ENCODE results near the gene CENPN. TPM values are rescaled to one million over a fixed set of nuclear protein-coding genes. Genes with fewer than 3 reads are reported as not detected.

Gene CENPN
- total and polyA plus RNA-seq, 2 of the 13 experiments (the other 11 are each of a cell fraction or from before 2014, with no cell fraction given): 29.7 to 129 TPM

DNA sequence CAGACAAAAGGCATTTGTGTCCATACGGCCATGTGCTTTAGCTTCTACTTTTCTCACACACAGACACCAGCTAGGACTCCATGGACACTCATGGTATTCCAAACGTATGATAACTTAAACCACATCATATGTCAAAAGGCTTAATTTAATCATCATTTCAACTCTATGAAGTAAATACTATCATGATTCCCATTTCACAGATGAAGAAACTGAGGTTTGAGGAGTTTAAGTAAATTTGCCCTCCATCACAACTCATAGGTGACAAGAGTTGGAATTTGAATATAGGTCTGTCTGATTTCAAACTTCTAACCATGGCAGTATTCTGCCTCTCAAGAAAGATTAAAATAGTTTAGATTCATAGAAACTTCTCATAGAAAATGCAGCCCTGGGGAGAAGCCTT, 44.1 kb upstream of the CENPN start:
- no peaks in the 10 kb centered on the region for H3K27me3 ChIP-seq (ENCODE audit: control insufficient read depth in 1 of 2, insufficient read depth in 2 of 2, low read length in 2 of 2)
- H3K79me2 ChIP-seq (ENCODE audit: insufficient read depth, low read length): no peaks in the 10 kb centered on the region
- in situ Hi-C loops (cut with HindIII; ENCODE audit: extremely low pct_ligation_motif_present, low pct_unique_long_range_greater_than_20kb): no loop called here
- TF ChIP-seq ZNF629 (CRISPR knock-in tag; conservative IDR thresholded peaks at IDR 0.05) (peak; percentile 83), GMEB2 (CRISPR knock-in tag; IDR thresholded peaks at IDR 0.05; ENCODE audit: low read depth) (no peak), ARID4A (CRISPR knock-in tag; IDR thresholded peaks at IDR 0.05; ENCODE audit: borderline replicate concordance) (no peak)
- no peak overlapping the region for H3K9ac ChIP-seq (ENCODE audit: insufficient read depth, low read depth, low read length)
- intact Hi-C loops (cut with micrococcal nuclease; ENCODE audit: unreplicated experiment): no loop called here
- no peak for DNase-seq (ENCODE audit: low spot score)
- no peak overlapping the region for H2AFZ ChIP-seq (ENCODE audit: low read length)
- no peak overlapping the region for H3K27ac ChIP-seq (ENCODE audit: extremely low read length, insufficient read depth, low read length)
- peaks cover 14% of the 10 kb centered on the region for H3K9me3 ChIP-seq (ENCODE audit: low read length)
- ChIA-PET POLR2A (no interaction called here), CTCF (ENCODE audit: low intra/inter-chr PET ratio, low total read pairs) (no interaction called here)
- no TSS peak for BruUV-seq (replicated peaks)
- no peak overlapping the region for H3K4me2 ChIP-seq (ENCODE audit: low read depth, low read length)
- H3K4me1 ChIP-seq (ENCODE audit: insufficient read depth, low read length): no peaks in the 10 kb centered on the region
- ATAC-seq: no peak
- no peak overlapping the region for H3K4me3 ChIP-seq (replicated peaks in 1 of 3; ENCODE audit: insufficient read depth in 1 of 3, low read depth in 2 of 3, low read length in 3 of 3)
- FAIRE-seq: no peak
- H3K36me3 ChIP-seq (replicated peaks in 1 of 2; ENCODE audit: control insufficient read depth in 1 of 2, insufficient read depth in 2 of 2, low read length in 2 of 2): no peaks in the 10 kb centered on the region
- 56% methylated on average over 2 of the region's 2 CpGs for WGBS (ENCODE audit: low lambda C conversion rate)
- no peaks in the 10 kb centered on the region for H4K20me1 ChIP-seq (ENCODE audit: insufficient read depth, low read length)

All from HepG2 (cell line).